ENCODE data around the gene PTPRC.

The PTPRC gene

DNA sequence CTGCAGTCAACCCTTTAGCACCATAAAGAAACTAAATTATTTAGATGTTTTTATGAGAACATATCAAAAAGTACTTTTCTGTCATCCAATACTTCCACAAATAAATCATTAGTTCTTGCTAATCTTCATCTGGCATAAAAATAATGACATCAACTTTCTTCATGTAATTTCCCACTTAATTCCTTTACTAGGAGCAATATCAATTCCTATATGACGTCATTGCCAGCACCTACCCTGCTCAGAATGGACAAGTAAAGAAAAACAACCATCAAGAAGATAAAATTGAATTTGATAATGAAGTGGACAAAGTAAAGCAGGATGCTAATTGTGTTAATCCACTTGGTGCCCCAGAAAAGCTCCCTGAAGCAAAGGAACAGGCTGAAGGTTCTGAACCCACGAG lies 116.9 kb downstream of the PTPRC start:
- Histone ChIP-seq H3K9me3 (no peaks in the 10 kb centered on the region), H3K27me3 (no peaks in the 10 kb centered on the region), H3K36me3 (no peaks in the 10 kb centered on the region), H3K4me3 (ENCODE audit: low read depth, low read length) (no peak overlapping the region), H3K4me1 (no peaks in the 10 kb centered on the region)
- no peak for DNase-seq
- TF ChIP-seq CTCF (IDR thresholded peaks at IDR 0.05; ENCODE audit: low read depth, low read length), result no peak

DNA sequence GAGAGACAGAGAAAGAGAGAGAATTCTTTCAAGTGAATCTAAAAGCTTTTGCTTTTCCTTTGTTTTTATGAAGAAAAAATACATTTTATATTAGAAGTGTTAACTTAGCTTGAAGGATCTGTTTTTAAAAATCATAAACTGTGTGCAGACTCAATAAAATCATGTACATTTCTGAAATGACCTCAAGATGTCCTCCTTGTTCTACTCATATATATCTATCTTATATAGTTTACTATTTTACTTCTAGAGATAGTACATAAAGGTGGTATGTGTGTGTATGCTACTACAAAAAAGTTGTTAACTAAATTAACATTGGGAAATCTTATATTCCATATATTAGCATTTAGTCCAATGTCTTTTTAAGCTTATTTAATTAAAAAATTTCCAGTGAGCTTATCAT lies 117.6 kb downstream of the PTPRC start:
- H3K4me1 ChIP-seq, result no peaks in the 10 kb centered on the region
- no peak for DNase-seq
- peak; percentile 26; the same call in 1 of the 2 replicates for TF ChIP-seq CTCF (IDR thresholded peaks at IDR 0.05; ENCODE audit: low read depth, low read length)
- no peaks in the 10 kb centered on the region for H3K9me3 ChIP-seq
- no peak overlapping the region for H3K4me3 ChIP-seq (ENCODE audit: low read depth, low read length)
- no peaks in the 10 kb centered on the region for H3K36me3 ChIP-seq
- no peaks in the 10 kb centered on the region for H3K27me3 ChIP-seq

GRCh38 chr1:198761859-198762616 lies 123.2 kb downstream of the PTPRC start:
- H3K9me3 ChIP-seq, result no peaks in the 10 kb centered on the region
- H3K4me3 ChIP-seq (ENCODE audit: low read depth, low read length), result no peak overlapping the region
- no peaks in the 10 kb centered on the region for H3K4me1 ChIP-seq
- DNase-seq, result no peak
- H3K27me3 ChIP-seq, result no peaks in the 10 kb centered on the region
- TF ChIP-seq CTCF (IDR thresholded peaks at IDR 0.05; ENCODE audit: low read depth, low read length), result no peak
- H3K36me3 ChIP-seq, result no peaks in the 10 kb centered on the region

- H3K27me3 ChIP-seq, result no peaks in the 10 kb centered on the region
- no peaks in the 10 kb centered on the region for H3K36me3 ChIP-seq
- no peak for DNase-seq
- H3K4me1 ChIP-seq, result no peaks in the 10 kb centered on the region
- no peak for TF ChIP-seq CTCF (IDR thresholded peaks at IDR 0.05; ENCODE audit: low read depth, low read length)
- no peaks in the 10 kb centered on the region for H3K9me3 ChIP-seq
- no peak overlapping the region for H3K4me3 ChIP-seq (ENCODE audit: low read depth, low read length)
Measured at GRCh38 chr1:198763298-198763714, 124.5 kb downstream of the PTPRC start.

DNA sequence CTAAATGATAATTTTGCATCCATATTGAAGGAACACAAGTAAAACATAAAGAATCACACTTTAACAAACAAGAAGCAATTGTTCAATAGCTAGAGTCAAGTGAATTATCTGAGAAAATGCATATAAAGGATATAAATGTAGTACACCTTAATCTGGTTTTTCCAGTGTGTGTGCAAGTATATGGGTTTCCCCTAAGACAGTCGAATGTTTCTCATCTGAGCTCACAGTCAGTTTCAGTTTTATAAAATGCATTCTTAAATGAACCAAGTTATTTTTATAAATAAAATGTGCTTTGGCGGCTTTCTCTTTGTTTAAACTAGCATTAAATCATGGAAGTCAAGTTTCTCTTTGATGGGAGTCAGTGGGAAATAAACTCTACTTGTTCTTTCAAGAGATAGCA lies 125.9 kb downstream of the PTPRC start:
- Histone ChIP-seq H3K4me3 (ENCODE audit: low read depth, low read length) (no peak overlapping the region), H3K27me3 (no peaks in the 10 kb centered on the region), H3K4me1 (no peaks in the 10 kb centered on the region), H3K36me3 (no peaks in the 10 kb centered on the region), H3K9me3 (no peaks in the 10 kb centered on the region)
- DNase-seq, result no peak
- TF ChIP-seq CTCF (IDR thresholded peaks at IDR 0.05; ENCODE audit: low read depth, low read length), result no peak

DNA sequence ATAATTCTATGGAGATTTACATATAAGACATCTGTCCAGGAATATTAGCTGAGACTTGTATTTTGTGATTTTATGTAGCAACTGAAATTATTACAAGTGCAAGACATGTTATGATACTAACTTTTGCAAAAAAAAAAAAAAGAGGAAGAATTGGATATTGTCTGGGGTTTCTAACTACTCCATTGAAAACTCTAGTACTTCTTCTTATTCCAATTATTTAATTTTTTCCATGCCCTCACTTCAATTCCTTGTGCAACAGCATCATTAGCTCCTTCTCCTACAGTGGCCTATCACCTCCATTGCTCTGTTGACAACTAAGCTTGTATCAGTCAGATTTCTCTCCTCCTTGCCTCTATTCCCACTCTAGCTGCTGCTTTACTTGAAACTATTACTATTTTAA lies 126.6 kb downstream of the PTPRC start:
- Histone ChIP-seq H3K4me1 (no peaks in the 10 kb centered on the region), H3K36me3 (no peaks in the 10 kb centered on the region), H3K4me3 (ENCODE audit: low read depth, low read length) (no peak overlapping the region), H3K9me3 (no peaks in the 10 kb centered on the region), H3K27me3 (no peaks in the 10 kb centered on the region)
- no peak for TF ChIP-seq CTCF (IDR thresholded peaks at IDR 0.05; ENCODE audit: low read depth, low read length)
- DNase-seq, result no peak
